Stimulated activated CD4-positive, alpha-beta T cell treated with anti-CD3 and anti-CD28 coated beads, Interleukin-12 subunit alpha, Interleukin-12 subunit beta, amount 100 ng/mL, for 24 hours (primary cell): ENCODE measurements around the gene ELK4.

ENCODE experiments used
- DNase-seq, 2 experiments: peaks; one replicate each; pipeline ENCODE4 v3.0.0-alpha.2; 2020; ENCODE audit warnings: low read depth in 2 of 2

ELK4 gene

DNA sequence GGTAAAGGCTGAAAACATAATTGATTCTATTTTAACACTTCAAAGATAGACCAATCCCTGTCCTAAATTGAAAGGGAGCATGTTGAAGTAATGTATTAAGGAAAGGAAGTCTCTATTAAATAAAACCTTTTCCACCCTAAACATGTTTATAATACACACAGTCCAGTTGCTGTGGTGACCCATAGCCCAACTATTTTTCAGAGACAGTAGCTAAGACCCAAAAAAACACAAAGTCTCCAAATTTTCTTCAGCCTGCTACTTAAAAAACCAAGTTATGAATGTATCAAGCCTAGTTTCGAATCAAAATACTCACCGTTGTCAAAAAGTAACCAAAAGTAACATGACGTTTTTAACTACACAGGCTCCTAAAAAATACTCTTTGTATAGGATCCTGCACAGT, 1.6 kb downstream of the ELK4 start:
- DNase-seq = no peak

DNA sequence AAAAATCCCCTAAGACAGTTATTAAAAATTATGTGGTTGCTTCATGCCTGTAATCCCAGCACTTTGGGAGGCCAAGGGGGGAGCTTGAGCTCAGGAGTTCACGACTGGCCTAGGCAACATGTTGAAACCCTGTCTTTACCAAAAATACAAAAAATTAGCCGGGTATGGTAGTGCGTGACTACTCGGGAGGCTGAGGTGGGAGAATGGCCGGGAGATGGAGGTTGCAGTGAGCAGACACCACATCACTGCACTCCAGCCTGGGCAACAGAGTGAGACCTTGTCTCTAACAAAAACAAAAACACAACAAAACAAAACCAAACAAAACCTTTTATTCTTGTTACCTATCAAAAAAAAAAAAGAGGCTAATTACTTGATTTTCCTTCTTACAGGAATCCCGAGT, 2.1 kb downstream of the ELK4 start:
- no peak for DNase-seq

DNA sequence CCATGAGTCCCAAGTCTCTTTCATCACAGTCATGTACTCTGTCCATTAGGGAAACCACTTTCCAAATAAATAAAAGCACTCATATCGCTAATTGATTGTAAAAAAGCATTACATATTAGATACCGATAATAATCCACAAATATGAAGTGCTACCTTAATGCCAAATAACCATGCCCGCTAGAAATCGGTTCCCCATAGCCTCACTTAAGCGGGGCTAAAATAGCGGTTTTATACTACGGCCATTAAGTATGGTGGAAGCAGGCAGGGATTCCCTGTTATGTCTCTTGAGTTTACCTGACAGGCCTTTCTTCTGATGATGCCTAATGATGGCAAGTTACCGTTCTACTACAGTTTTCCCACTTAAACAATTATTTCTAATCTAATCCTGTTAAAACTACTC, 3.9 kb downstream of the ELK4 start:
- no peak for DNase-seq

DNA sequence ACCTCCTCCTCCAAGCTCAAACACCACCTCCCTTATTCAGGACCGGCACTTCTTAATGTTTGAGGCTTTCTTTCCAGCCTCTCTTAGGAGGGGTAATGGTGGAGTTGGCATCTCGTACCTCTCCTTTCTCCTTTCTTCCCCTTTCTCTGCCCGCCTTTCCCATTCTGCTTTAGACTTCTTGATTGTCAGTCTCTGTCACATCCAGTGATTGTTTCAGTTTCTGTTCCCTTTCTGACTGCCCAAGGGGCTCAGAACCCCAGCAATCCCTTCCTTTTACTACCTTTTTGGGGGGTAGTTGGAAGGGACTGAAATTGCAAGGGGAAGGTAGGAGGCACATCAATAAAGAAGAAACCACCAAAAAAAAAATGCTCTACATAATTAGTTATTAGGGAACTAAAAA, 5.6 kb downstream of the ELK4 start:
- no peak for DNase-seq

DNA sequence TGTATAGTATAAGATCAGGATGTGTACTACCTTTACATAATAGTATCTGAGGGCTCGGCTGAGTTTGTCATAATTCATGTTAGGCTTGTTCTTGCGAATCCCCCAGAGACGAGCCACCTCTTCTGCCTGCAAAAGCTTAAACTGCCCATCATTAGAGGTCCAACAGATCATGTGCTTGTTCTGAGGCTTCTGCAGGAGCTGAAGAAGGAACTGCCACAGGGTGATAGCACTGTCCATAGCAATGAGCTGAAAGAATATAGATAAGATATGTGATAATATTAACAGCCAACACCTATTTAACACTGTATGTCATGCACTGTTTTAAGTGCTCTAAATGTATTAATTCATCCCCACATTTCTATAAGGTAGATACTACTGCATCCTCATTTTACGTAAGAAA, 8.2 kb downstream of the ELK4 start:
- no peak for DNase-seq

DNA sequence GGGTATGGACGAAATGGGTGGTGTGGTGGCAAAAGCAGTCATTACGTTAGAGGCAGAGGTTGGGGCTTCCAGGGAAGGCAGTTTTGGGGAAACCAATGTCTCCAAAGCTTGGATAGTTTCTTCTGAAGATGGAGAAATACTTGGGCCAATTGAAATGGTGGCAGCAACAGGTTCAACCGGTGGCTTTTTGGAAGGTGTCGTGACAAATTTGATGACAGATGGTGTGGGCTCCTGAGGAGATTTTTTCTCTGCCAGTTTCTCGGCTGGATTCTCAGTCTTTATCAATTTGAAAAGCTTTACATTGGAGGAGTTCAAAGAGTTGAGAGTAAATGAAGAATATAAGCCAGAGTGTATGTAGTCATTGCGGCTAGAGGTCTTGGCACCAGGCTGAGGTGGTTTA, 11.5 kb downstream of the ELK4 start:
- no peak for DNase-seq

DNA sequence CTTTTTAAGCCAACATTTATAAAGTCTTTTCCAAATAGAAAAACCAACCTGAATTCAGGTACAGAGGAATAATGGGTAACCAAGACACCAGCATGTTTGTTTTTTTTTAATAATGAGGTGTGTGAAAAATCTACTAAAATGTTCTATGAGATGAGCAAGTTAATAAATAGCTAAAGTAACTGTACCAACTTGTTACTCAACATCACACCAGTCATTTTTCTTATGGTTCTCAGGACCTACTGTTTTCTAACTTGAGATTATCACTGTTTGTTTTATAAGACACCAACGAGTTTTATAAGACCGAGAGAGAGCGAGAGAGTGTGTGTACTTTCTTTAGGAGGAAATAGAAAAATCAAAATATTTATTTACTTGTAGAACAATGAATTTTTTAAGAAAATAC, 12.4 kb downstream of the ELK4 start:
- no peak for DNase-seq

DNA sequence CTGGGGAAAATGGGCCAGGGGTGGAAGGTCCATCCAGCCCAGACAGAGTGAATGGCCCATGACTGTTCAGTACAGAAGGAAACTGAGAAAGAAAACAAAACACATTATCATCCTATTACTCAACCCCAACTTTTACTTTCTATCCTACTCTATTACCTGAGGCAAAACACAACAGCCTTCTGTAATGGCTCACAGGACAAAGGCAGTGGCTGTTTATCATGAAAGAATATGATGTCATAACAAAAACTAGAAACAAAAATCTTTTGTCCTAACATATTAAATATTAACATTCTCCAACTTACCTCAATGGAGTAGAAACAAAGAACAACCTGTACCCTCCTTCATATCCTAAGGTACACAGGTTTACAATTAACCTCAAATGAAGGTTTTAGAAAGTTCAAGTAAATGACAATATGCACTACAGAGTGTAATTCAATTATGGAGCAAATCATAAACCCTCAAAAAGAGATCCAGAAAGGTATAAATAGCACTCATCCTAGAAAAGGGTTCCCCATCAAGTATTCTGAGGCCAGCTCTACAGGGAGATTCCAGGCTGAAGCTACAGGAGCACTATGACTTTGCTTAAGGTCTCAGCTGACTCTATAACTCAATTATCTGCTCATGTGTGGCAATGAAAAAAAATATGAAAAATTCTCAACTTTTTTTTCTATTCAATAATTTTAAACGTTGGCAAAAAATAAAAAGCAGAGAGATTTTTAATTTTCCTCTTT, 15.1 kb downstream of the ELK4 start:
- no peak for DNase-seq

DNA sequence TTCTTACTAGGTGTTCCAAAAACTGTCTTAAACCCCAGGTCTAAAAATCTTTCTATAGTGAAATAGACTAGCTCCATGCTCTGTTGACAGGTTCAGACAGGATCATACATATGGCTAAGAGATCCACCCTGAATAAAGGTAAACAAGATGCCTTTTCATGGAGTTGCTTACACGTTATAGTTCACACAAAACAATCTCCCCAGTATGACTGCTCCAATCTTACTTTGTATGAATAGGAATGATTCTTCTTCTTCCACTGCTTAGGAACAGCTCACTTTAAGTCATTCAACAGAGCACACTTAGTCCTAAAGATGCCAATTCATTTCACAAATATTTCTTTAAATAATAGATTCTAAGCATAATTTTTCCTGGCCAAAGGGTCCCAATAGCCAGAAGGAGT, 16.0 kb downstream of the ELK4 start:
- DNase-seq = no peak

DNA sequence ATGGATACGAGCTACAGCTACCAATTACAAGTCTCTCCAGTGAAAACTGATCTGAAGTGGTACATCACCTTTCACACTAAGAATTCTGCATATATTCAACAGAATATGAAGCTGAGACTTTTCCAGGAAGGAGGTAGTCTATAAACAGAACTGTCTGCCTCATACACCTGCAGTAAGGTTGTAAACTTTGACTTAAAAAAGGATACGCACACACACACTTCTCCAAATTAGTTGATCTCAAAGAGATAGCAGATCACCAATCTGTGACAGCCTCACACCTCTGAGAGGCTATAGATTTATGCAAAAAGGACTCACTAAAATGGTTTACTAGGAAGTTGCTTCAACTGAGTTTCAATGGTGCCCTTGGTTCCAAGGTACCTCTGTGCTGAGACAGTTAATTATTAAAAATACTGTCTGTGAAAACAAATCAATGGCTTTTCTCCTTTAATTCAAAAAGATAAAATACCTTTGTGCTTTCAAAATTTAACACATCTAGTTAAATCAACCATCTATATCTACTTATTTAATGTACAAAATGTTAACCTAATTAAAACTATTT, 17.9 kb downstream of the ELK4 start:
- DNase-seq = no peak

DNA sequence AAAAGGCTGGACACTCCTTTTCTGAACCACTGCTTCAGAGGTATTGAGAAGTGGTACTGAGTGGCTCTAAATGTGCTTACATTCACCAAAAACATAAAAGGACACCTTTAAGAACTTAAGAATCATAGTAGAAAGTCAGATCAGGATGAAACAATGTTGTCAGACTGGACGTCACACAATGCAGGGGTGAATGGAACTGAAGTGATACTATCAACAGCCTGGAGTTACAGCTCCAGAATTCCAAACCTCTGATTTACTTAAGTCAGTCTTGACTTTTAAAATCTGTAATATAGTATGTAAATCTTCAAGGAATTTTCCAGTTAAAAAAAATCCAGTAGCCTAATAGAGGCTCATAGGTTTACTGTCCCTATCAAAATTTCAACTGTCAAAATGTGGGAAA, 19.3 kb downstream of the ELK4 start:
- no peak for DNase-seq

DNA sequence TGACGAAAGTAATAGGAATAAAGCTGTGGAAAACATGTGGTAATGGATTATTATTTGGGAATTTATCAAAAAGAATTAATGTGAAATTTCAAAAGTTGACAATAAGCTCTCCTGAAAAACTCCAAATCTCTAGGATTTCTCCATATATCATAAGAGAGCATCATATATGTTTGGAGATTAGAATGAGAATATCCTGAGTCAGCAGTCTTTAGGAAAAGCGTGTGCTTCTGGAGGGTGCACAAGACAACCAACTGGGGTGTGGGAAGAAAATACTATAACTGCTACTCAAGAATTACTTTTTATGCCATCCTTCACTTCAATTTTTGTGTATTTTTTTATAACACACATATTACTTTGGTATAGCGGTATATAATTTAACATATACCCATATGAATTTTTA, 19.7 kb downstream of the ELK4 start:
- no peak for DNase-seq

DNA sequence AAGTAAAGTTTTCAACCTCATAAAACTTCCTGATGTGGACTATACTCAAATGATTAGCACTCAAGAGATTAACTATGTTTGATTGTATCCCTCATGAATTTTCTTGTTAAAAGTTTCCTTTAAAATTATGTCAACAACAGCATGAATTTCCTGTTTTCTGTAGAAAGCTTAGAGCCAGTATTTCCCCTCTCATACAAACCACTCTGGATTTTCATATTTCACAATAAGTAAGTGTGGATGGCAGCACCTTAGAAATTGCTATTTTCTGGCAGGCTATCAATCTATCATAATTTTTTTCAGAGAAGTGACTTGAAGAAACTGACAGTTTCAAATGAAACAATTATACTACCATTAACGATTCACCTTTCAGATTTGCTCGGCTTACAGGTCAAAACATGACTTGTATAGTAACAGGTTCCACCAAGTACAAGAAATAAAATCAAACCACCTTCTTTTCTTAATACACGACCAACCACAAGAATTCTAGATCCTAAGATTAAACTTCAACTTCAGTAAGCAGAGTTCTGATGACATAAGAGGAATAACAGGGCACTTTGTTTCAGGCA, 20.8 kb downstream of the ELK4 start:
- no peak for DNase-seq

DNA sequence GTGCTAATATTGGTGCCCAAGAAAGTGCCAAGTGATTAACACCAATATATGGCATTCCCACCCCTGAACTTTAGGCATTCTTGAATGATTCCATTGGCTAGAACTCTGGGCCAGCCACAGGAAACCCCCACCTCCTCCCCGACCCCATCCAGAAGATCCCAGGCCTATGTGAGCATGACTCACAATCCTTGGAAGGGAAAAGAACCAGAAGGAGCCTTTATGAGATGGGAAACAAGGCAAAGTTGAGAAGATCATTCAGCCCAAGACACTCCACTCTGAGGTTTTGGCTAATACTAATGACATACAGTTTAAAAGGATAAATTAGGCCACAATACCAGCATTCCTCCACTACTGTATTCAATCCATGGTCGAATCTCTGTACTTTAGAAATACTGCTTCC, 21.8 kb downstream of the ELK4 start:
- DNase-seq = no peak

DNA sequence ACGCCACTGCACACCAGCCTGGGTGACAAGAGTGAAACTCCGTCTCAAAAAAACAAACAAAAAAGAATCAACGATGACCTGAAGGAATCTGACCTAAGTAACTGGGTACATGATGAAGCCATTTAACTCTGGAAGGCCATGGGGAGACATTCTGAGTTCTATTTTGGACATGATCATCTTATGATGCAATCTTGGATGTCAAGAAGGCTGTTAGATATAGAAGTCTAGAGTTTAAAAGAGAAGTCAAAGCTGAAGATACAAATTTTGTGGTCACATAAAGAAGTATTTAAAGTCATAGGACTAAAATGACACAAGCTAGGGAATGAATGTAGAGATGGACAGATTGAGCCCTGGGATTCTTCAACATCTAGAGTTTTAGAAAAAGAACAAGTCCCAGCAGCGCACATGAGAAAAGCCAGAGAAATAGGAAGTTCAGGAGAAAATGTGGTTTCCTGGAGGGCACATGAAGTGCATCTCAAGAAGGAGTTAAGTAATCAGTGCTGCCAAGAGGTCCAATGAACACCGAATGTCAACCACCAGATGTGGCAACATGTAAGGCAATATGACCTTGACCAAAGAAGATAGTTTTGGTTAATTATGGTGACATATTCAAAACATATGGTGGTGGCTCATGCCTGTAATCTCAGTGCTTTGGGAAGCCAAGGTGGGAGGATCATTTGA, 26.8 kb downstream of the ELK4 start:
- no peak for DNase-seq

DNA sequence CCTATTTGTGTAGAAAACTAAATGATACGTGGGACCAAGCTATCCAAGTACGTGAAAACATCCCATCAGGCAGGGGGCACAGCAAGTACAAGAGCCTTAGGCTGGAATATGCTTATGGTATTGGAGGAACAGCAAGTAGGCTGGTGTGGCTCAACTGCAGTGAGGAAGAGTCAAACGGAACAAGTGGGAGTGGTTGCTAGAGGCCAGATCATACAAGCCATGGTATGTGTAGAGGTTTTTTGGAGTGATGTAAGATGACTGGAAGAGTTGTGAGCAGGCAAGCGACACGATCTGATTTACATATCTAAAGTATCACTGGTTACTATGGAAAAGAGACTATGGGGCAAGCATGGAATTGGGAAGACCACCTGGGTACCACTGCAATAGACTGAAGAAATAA, 27.8 kb downstream of the ELK4 start:
- no peak for DNase-seq

DNA sequence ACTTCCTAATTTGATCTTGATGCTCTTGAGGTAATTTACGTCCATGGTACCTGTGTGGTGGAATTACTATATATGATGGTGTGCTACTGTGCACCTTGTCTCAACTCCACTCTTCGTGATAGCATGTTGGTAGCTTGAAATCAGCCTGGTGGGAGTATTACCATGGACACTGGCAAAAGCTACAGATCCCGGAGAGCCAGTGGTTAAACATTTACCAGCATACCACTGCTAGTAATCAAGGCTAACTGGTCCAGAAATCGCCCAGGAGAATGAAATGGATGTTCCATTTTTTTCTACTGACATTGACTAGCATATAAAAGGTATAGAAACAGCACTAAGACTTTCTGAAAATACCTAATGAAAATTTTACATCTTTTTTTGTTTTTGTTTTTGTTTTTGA, 30.6 kb downstream of the ELK4 start:
- no peak for DNase-seq

DNA sequence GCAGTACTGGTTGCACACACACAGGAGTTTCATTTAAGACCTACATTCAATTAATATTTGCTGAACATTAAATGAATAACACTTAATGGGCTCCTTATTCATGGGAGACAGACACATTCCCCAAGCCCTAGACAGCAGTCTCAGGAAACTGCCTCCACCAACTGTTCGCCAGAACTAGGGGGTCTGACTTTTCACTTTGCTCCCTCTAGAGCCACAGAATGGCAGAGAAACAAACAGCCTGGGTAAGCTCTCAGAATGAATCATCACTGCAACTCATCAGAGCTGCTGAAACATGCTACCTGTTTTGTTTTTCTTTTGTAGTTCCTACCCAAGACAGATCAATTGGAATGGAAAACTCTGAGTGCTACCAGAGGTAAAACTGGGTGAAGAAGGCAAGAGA, 31.7 kb downstream of the ELK4 start:
- DNase-seq = no peak

DNA sequence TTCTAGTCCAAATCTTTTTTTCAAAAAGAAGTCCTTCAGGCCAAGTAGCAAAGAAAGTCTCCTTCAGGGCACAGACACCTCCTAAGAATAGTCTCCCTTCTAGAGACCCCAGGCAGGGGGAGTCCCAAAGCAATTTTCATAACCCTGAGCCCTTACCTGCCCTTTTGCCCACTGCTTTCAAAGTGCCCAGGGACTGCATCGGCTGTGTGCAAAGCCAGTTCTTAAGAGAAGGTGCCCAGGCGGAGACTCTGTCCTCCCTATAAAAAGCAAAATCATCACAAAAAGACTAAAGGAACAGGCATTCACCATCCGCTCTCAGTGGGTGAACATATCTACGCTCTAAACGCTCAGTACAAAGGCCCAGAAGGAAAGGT, 32.2 kb downstream of the ELK4 start:
- no peak for DNase-seq

DNA sequence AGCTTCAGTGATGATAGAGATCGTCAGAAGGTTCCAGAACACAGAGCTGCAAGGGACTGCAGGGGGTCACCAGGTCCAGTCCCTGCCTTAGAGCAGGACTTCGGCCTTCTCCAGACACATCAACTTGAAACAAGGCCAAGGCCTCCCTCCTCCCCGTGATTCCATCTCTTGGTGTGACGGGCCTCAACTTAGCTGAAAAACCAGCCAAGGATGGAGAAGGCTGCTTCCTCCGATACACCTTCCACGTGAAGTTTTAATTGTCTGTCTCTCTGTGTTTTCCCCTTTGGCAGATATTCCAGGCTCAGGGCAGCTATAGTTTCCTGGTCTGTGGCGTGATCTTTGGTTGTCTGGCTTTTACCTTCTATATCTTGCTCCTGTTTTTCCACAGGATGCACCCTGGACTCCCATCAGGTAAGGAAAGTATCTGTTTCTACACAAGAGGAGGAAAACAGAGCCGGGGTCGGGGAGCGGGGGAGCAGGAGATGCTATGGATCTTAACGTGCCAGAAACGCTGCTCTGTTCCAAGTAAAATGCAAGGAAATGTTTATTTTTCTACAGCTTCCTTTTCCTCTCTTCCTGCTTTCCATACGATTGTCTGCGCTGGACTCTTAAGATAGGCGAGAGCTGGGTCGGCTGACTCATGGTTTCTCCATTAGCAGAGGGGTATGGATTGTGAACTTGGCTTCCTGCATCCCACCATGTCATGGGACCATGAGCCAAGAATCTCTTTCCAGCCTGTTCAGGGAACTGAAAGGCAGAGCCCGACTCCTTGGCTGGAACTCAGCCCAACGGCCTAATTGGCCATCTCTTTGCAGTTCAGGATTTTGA, 32.8 kb downstream of the ELK4 start:
- DNase-seq = no peak

DNA sequence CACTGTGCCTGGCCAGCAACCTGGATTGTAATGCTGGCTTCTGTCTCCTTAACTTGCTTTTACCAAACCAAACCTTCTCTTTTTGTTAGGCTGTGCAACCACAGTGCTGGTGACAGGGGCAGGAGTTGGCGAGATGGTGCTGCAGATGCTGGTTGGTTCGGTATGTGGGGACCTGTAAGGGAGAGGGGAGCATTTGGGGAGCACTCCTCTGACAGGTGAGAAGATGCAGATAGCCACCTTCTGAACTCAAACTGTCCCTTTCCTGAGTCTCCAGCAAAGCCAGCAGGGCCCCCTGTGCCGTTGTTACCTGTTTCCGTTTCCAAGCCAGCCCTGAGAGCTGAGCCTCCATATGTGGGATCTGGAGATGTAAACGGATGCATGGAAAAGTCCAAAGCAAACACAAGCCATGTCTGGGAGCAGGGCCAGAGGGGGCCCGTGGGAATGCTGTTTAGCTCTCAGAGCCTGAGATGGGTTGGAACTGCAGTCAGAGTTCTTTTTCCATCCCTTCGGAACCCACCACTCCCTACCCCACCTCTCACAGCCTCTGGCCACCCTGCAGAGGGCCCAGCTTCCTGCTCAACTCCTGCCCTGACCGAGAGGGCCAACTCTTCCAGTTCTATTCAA, 34.0 kb downstream of the ELK4 start:
- no peak for DNase-seq

DNA sequence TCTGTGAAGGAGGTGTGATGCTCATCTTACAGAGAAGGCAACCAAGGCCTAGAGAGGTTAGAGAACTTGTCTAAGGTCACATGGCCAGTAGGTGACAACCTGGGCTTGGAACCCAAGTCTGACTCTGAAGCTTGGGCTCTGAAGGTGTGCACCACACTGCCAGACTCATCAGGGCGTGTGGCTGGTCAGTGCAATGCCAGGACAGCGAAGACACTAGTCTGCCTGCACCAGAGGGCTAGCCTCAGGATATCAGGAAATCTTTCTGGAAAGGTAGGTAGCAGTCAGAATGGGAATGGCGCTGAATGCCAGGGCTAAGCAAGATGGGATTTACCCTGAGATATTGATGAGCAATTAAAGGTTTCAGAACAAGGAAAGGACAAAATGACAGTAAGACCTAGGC, 34.9 kb downstream of the ELK4 start:
- DNase-seq = no peak
